B cell (primary cell): Measurements from ENCODE around the gene PDE4B.

ENCODE experiments used
- EZH2 ChIP-seq: IDR thresholded peaks from 2 replicates; pipeline ENCODE4 v1.6.1; 2012; ENCODE audit warnings: borderline replicate concordance, low read depth, mild to moderate bottlenecking, moderate library complexity, low read length; ENCODE audit not compliant: insufficient read depth, poor library complexity, severe bottlenecking
- TF ChIP-seq, protein P1 (sequence below): fragments of 200-600 bp; IDR thresholded peaks from one replicate; pipeline ENCODE4 v1.8.0; 2022; ENCODE audit warnings: antibody characterized with exemption, mild to moderate bottlenecking

DNA sequence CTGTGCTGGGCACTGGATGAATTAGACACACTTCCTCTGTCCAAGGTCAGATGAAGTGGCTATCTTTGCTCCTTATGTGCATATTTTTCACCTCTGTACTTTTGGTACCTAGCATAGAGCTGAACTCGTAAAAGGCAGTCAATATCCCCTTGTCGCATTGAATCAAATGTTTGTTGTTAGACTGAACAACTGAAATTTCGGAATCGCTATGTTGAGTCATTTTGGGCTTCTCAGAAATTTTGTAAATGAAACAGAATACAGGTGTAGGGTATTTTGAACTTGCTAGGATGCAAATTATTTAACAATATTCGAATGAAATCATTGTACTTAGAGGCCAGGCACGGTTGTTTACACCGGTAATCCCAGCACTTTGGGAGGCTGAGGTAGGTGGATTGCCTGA is 48.0 kb downstream of the PDE4B start:
- TF ChIP-seq, protein P1, sequence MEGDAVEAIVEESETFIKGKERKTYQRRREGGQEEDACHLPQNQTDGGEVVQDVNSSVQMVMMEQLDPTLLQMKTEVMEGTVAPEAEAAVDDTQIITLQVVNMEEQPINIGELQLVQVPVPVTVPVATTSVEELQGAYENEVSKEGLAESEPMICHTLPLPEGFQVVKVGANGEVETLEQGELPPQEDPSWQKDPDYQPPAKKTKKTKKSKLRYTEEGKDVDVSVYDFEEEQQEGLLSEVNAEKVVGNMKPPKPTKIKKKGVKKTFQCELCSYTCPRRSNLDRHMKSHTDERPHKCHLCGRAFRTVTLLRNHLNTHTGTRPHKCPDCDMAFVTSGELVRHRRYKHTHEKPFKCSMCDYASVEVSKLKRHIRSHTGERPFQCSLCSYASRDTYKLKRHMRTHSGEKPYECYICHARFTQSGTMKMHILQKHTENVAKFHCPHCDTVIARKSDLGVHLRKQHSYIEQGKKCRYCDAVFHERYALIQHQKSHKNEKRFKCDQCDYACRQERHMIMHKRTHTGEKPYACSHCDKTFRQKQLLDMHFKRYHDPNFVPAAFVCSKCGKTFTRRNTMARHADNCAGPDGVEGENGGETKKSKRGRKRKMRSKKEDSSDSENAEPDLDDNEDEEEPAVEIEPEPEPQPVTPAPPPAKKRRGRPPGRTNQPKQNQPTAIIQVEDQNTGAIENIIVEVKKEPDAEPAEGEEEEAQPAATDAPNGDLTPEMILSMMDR, result no peak
- TF ChIP-seq EZH2, result no peak
